Endometrial microvascular endothelial cells (primary cell): ENCODE measurements around the gene CISD2. TPM values are rescaled to one million over a fixed set of nuclear protein-coding genes. Genes with fewer than 3 reads are reported as not detected.
"Not testable (repeated sequence)": the region's sequence is repeated elsewhere in the genome, so short reads cannot be mapped to it uniquely, and the experiment has no call there.

ENCODE experiments used
- in situ Hi-C: cut with HindIII; loops from 2 replicates; pipeline ENCODE4 v1.10.0; 2017; ENCODE audit warnings: low sequenced_read_pairs, low pct_unique_long_range_greater_than_20kb; ENCODE audit errors: inconsistent ontology term
- total RNA-seq: library from RNA; depleted of rRNA; stranded (reverse); fragments of >200 nt; gene quantifications from one replicate; pipeline ENCODE4 v1.2.3, GENCODE V29; 2015; ENCODE audit errors: inconsistent ontology term

Gene CISD2
- total RNA-seq, result 13.2 TPM

DNA sequence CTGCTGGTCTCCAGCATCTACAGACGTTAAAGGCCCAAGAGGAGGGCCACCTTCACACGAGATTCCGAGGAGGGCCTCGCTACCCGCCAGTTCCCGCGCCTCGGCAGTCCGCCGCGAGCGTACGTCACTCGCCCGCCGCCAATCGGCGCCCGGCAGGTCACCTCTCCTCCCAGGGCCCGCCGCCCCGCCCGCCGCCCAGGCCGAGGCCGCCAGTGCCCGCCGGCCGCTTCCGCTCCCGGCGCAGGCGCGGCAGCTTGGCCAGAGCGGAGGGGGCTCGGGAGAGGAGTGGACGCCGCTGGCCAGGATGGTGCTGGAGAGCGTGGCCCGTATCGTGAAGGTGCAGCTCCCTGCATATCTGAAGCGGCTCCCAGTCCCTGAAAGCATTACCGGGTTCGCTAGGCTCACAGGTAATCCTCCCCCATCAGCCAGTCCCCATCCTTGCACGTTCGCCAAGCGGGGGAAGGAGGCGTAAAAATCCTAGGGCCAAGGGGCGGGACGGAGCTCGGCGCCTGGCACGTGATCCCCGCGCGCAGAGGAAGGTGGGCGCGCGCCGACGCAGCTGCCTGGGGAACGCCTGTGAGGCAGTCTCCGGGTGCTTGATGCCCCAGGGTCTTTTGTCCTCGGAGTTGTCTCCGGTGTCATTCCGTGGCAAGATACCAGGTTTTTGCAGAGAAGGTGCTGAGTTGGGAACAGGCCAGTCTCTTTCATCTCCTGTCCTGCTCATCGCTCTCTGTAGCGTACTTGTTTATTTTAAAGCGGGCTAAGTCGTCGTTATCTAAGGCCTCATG is at the start of gene CISD2:
CISD2 (plus strand) TSS at position 212 of the 788 bp plus-strand sequence; CDS start at position 305, 93 bp downstream.
- in situ Hi-C loops, result no loop called here

DNA sequence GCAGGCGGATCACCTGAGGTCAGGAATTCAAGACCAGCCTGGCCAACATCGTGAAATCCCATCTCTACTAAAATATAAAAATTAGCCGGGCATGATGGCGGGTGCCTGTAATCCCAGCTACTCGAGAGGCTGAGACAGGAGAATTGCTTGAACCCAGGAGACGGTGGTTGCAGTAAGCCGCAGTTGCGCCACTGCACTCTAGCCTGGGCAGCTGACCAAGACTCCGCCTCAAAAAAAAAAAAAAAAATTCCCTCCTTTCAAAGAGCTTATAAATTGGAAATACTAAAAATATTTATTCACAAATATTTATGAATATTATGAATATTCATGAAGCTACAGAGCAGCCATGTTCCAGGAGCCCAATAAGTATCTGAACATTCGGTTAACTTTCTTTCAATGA is 49.7 kb upstream of the CISD2 start:
- in situ Hi-C loops, result not testable (repeated sequence)

DNA sequence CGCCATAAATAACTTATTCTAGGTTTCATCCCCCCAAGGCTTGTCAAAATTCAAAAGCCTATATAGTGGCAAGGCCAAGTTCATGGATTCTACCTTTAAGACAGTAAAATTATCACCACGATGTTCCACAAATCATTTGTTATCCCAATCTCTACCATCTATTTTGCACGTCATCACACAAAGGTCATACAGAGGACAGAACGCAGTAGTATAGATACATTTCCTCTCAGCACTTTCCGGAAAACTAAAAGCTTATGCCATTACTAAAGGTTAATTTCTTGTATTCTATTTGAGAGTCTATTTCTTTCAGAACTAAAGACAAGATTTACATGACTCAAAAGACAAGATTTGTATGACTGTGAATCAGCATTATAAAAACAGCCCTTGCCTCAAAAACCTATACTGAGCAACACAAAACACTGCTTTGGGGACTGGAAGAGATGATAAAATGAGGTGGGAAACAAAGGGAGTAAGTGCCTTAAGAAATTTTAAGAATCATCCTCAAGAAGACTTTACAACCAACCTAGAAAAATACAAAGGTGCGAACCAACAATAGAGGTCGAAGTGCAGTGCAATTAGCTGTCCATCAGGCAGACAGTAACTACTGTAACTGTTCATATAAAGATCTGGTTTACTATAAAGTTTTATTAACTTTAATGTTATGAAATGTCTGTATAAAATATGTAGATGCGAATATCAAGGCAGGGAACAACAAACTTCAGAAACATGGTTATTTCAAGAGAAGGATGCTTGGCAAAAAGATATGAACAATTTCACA is 49.0 kb upstream of the CISD2 start:
- in situ Hi-C loops, result no loop called here

DNA sequence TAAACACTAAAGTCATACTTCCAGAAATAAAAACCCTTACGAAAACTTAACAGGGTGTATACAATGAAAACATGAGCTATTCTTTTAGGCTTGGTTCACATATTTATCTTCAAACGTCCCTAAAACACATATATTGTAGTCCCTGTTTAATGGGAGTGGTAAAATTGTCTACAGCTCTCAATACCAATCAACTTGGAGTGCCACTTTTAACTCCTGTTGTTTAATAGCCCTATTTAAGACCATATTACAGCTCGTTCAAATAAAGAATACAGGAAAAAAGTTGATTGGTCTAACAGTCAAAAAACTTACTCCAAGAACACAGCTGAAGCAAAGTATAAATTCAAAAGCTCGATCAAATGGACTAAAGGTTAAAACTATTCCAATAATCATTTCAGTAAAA is 45.3 kb upstream of the CISD2 start:
- in situ Hi-C loops, result no loop called here

DNA sequence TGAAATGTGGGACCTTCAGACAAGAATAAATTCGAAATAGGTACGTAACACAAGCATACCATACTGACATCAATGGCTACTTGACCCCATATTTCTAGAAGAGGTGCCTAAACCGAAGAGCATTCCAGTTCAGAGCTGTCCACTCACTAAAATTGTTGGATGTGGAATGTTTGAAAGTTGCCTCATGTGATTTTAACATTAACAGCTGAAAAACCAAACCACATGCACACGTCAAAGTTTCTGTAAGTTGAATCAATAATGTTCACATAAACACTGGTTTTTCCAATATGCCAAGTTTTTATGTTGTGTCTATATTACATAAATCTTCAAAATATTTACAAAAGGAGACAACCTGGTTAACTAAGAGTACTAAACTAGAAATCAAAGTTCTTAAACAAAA is 44.9 kb upstream of the CISD2 start:
- in situ Hi-C loops, result no loop called here

DNA sequence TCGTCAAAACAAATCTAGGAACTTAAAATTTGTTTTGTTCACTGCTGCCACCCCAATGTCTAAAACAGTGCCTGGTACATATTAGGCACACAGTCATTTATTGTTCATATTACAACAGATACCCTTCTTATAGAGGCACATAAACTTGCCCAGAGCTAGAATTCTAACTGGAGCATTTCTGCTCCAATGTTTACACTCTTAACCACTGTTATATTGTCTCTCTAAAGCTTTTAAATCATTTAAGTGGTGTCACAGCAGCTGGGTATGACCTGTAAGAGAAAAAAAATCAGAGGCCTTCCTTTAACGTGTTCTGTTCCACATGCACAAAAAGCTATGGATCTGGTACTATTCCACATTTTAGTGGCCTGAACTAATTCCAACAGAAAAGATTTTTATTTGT is 44.4 kb upstream of the CISD2 start:
- in situ Hi-C loops, result no loop called here

DNA sequence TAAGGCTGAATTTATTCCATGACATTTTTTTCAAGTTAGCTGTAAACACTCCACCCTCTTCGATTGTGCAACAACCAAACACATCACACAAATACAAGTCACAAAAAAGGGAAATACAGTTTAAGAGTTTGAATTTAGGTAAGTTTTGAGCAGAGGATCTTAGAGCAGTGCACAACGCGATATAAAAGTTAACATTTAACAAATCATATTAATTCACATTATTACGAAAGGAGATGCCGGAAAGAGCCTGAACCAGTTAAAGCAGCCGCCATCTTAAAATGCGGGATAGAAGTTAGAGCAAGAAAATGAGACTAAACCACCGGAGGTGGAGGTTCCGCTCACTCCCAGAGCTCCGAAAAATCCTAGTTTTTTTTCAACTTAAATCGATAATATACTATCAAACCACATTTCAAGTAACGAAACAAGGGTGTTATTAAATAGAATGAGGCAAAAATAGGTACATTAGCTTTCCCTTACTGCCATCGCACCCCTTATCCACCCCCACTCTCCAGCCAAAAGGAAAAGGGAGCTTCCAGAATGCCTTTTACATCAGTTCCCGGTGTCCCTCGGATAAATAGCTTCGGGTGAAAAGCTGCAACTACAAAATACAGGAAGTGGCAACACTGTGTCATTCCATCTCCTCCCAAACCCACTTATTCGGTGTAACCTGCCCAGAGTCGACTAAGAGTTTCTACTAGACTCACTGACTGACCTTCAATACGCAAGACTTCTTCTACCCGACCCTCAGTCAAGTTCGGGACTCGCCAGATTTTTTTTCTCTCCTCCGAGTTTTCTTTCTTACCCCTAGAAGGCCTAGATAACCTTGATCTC is 43.3 kb upstream of the CISD2 start:
- in situ Hi-C loops, result no loop called here

DNA sequence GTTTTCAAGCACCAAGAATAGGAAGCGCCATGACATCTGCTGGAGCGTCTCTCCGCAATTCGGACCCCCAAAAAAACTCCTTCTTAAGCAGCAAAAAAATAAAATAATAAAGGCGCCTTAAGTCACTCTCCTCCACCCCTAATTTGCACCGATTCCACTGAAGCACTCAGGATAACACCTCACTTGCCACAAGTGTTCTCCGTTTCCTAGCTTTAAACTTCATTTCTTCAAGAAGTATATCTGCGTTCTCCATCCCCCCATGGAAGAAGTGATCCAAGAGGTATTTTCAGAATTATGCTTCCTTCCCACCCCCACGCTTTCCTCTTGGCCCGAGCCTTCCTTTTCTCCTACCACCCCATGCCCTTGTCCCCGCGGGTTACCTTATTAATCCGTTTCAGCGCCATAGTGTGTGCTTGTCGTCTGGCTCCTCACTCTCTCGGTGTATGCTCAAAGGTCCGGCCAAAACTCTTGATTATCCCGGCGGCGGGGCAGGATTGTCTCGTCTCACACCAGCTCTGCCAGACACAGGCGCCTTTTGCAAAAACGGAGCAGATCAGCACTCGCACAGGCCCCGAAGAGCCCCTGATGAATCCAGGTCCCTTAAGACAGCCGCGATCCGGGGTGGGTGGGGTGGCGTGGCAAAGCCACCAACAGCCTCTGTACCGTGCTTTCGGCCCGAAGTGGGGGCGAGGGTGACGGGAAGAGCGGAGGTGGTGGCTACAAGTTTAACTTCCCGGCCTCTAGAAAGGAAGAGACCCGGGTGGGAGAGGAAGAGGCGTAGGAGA is 42.5 kb upstream of the CISD2 start:
- in situ Hi-C loops, result no loop called here

DNA sequence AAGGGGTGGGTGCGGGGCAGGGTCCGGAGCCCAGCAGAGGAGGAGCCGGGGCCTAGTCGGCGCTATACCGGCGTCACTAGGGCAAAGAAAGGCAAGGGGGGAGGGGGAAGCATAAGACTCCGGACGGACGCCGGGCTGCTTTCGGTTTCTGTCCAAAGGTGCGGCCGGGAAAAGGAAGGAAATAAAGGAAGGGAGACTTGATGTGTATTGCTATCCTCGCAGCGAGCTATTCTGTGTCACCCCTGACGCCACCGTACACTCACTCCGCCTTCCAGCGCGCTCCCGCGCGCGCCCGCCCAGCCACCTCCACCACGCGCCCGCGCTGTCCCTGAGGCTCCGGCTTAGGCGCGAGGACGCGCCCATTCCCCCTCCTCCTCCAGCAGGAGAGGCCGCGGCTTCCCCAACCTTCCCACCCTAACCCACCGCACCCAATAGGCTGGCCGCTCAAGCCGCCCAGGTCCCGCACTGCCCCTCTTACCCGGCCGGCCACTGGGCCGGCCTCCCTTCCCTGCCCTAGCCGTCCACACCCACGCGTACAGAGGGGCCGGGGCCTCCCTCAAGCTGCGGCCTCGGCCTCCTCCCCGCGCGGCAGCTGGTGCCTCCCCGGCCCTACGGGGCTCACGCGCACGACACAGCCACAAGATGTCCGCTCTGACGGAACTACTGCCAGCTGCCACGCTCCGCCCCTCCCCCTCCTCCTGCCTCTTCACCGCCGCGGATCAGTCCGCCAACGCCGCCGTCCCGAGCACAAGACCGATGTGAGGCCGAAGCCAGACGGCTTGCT is 41.7 kb upstream of the CISD2 start, which contains the start of gene UBE2D3:
UBE2D3 (minus strand) TSS at position 662 of the 784 bp plus-strand sequence. CDS start 1,043 bp downstream, outside the sequence.
- in situ Hi-C loops, result no loop called here

- in situ Hi-C loops, result no loop called here
Observed at GRCh38 chr4:102827674-102828496, 40.9 kb upstream of the CISD2 start.

- in situ Hi-C loops, result no loop called here
Observed at GRCh38 chr4:102828497-102828808, 40.3 kb upstream of the CISD2 start.

- in situ Hi-C loops, result no loop called here
Observed at GRCh38 chr4:102829803-102830202, 39.0 kb upstream of the CISD2 start.

DNA sequence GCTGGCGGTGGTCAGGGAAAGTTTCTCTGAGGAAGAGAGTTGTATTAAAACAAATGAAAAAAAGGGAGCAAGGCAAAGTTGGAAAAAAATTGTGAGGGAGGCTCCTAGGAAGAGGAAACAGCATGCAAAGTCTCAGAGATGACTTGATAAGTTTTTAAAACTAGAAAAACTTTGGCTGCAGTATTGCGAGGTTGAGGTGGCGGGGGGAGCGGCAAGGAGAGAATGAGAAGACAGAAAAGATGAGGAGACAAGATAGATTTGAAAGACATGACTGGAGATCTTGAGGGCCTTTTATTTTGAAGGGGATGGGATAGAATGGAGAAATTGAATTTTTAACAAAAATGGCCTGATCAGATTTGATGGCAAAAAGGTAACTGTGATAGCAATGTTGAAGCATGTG is 36.7 kb upstream of the CISD2 start:
- in situ Hi-C loops, result no loop called here

- in situ Hi-C loops, result no loop called here
Observed at GRCh38 chr4:102832667-102833066, 36.1 kb upstream of the CISD2 start.

- in situ Hi-C loops, result no loop called here
Observed at GRCh38 chr4:102836596-102836995, 32.2 kb upstream of the CISD2 start.

DNA sequence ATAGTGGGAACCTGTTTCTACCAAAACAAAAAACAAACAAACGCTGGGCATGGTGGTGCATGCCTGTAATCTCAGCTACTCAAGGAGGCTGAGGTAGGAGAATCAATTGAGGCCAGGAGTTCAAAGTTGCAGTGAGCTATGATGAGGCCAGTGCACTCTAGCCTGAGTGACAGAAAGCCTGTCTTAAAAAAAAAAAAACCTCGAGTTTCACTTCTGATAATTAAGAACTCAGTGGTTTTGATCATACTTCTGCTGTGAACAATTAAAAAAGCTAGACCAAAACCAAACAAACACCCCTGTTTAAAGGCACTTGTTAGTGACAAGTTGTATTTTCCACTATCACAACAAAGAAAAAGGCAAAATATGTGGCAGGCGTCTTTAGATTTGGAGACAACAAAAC is 26.4 kb upstream of the CISD2 start:
- in situ Hi-C loops, result no loop called here

GRCh38 chr4:102843273-102843672 is 25.5 kb upstream of the CISD2 start:
- in situ Hi-C loops, result no loop called here
